Keratinocyte (primary cell): ENCODE measurements around the gene STK26.
"Not testable (repeated sequence)": the region's sequence is repeated elsewhere in the genome, so short reads cannot be mapped to it uniquely, and the experiment has no call there.

ENCODE experiments used
- EZH2 ChIP-seq: IDR thresholded peaks from one replicate; pipeline ENCODE4 v1.6.1; 2012; ENCODE audit warnings: inconsistent platforms, mild to moderate bottlenecking, low read length, moderate library complexity
- TF ChIP-seq, protein P1 (sequence below), 3 experiments: IDR thresholded peaks in 1 of 3; conservative IDR thresholded peaks in 1 of 3; optimal IDR thresholded peaks in 1 of 3; 2 replicates in 2 of 3; 3 replicates in 1 of 3; pipeline versions ENCODE3 to v1.5.1; 2011; ENCODE audit warnings: low read length in 3 of 3, mild to moderate bottlenecking in 3 of 3, moderate library complexity in 2 of 3, control low read depth in 1 of 3, inconsistent platforms in 1 of 3; ENCODE audit not compliant: insufficient read depth in 2 of 3; ENCODE audit errors: extremely low read depth in 1 of 3

DNA sequence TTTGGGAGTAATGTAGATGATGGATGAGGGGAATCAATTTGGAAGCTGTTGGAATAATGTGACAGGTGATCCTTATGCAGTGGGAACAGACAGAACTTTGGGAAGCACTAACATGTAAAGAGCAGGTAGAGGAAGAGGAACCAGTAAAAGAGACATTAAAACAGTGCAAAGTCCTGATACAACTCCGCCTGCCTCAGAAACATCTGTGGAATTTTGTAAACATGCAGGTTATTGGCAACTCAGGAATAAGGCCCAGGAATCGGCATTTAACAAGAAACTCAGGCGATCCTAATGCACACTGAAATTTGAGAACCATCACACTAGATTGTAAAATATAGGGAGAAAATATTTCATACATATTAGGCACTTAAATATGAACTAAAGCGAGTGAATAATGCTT lies 75.6 kb downstream of the STK26 start:
- TF ChIP-seq, protein P1, sequence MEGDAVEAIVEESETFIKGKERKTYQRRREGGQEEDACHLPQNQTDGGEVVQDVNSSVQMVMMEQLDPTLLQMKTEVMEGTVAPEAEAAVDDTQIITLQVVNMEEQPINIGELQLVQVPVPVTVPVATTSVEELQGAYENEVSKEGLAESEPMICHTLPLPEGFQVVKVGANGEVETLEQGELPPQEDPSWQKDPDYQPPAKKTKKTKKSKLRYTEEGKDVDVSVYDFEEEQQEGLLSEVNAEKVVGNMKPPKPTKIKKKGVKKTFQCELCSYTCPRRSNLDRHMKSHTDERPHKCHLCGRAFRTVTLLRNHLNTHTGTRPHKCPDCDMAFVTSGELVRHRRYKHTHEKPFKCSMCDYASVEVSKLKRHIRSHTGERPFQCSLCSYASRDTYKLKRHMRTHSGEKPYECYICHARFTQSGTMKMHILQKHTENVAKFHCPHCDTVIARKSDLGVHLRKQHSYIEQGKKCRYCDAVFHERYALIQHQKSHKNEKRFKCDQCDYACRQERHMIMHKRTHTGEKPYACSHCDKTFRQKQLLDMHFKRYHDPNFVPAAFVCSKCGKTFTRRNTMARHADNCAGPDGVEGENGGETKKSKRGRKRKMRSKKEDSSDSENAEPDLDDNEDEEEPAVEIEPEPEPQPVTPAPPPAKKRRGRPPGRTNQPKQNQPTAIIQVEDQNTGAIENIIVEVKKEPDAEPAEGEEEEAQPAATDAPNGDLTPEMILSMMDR (optimal IDR thresholded peaks at IDR 0.05 in 1 of 3, IDR thresholded peaks at IDR 0.05 in 1 of 3, conservative IDR thresholded peaks at IDR 0.05 in 1 of 3; ENCODE audit: extremely low read depth in 1 of 3, insufficient read depth in 2 of 3, low read length in 3 of 3) = not testable (repeated sequence)
- not testable (repeated sequence) for TF ChIP-seq EZH2
